ENCODE measurements around the gene PYGB.
A peak's percentile ranks its signal among the peaks of the same experiment; 100 is the strongest.

PYGB gene

DNA sequence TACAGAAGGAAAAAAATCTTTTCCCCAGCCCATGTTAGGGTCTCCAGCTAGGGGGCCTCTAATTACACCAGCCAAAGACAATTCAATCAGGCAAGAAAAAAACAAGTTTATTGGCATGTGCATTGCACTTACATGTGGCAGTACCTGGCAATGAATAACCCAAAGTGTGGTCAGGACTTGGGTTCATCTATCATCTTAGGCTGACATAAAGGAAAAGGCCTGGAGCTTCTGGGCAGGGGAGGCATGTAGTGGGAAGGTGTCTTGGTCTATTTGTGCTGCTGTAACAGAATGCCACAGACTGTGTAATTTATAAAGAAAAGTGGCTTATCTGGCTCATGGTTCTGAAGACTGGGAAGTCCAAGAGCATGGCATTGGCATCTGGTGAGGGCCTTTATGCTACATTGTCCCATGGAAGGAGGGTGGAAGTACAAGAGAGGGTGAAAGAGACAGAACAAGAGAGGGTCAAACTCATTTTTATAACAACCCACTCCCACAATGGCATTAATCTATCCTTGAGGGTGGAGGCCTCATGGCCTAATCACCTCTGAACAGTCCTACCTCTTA lies 4.4 kb upstream of the PYGB start:
- no peak overlapping the region for H3K4me3 ChIP-seq (ENCODE audit: low read depth, low read length)
- TF ChIP-seq CTCF (IDR thresholded peaks at IDR 0.05; ENCODE audit: borderline replicate concordance, insufficient read depth, low read depth, low read length) = no peak

- H3K4me3 ChIP-seq (ENCODE audit: low read depth, low read length) = no peak overlapping the region
- no peak for TF ChIP-seq CTCF (IDR thresholded peaks at IDR 0.05; ENCODE audit: borderline replicate concordance, insufficient read depth, low read depth, low read length)
These were observed 2.9 kb upstream of the PYGB start for GRCh38 chr20:25244976-25245375.

GRCh38 chr20:25245461-25245860 lies 2.4 kb upstream of the PYGB start:
- no peak for TF ChIP-seq CTCF (IDR thresholded peaks at IDR 0.05; ENCODE audit: borderline replicate concordance, insufficient read depth, low read depth, low read length)
- H3K4me3 ChIP-seq (ENCODE audit: low read depth, low read length) = no peak overlapping the region

GRCh38 chr20:25246182-25246999 lies 1.5 kb upstream of the PYGB start:
- no peak for TF ChIP-seq CTCF (IDR thresholded peaks at IDR 0.05; ENCODE audit: borderline replicate concordance, insufficient read depth, low read depth, low read length)
- no peak overlapping the region for H3K4me3 ChIP-seq (ENCODE audit: low read depth, low read length)

GRCh38 chr20:25247000-25247517 lies 826 bp upstream of the PYGB start:
- peak overlapping the region; percentile 71 for H3K4me3 ChIP-seq (ENCODE audit: low read depth, low read length)
- no peak for TF ChIP-seq CTCF (IDR thresholded peaks at IDR 0.05; ENCODE audit: borderline replicate concordance, insufficient read depth, low read depth, low read length)

DNA sequence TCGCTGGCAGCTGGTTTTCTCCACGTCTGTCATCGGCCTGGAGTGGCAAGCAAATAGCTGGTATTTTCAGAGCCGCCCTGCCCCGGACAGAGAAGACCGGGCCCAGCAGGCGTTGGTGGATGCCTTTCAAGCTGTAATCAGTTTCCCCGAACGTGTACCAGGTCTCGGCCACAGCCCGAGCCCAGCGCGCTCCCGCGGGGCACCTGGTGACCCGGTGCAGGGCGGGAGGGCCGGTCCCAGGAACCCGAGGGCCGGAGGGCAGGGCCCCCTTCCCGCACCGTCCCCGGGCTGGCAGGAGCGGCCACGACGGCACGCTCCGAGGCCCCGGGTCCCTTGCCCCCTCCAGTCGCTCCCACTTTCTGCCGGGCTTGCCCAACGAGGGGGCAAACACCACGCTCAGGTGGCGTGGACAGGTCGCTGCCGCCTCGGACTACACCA lies 348 bp upstream of the PYGB start:
- peak overlapping the region; percentile 71 for H3K4me3 ChIP-seq (ENCODE audit: low read depth, low read length)
- no peak for TF ChIP-seq CTCF (IDR thresholded peaks at IDR 0.05; ENCODE audit: borderline replicate concordance, insufficient read depth, low read depth, low read length)

DNA sequence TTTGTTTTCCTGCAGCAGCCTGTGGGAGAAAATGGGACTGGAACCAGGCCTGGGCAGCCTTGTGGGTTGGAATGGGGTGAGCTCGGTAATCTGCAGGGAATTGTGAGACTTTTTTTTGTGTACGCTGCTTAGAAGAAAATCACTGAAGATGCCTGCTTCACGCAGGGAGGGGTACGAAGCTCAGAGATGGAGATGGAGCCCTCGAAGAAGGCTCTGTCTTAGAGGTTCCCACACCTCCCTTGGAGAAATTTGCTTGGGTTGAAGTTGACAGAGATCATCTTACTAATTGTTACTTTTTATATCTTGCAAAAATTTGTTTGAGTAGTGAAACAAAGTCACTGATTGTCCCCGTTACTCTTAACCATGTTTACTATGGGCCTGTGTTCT lies 894 bp downstream of the PYGB start:
- H3K4me3 ChIP-seq (ENCODE audit: low read depth, low read length) = peak overlapping the region; percentile 71
- no peak for TF ChIP-seq CTCF (IDR thresholded peaks at IDR 0.05; ENCODE audit: borderline replicate concordance, insufficient read depth, low read depth, low read length)

Data from GM12875 (cell line).